HG02759 (cell line): ENCODE measurements around the gene KRT78.

Source experiments
- ATAC-seq: cut with Tn5 transposase; IDR thresholded peaks from one replicate; pipeline ENCODE4 v1.9.1; 2021; ENCODE audit warnings: mild to moderate bottlenecking, moderate library complexity; ENCODE audit not compliant: unreplicated experiment

Gene KRT78

GRCh38 chr12:52839436-52840105, 9.2 kb downstream of the KRT78 start:
- no peak for ATAC-seq

- no peak for ATAC-seq
Observed at GRCh38 chr12:52838609-52839435, 10.0 kb downstream of the KRT78 start.

- ATAC-seq, result no peak
Observed at GRCh38 chr12:52837781-52838608, 10.8 kb downstream of the KRT78 start.

GRCh38 chr12:52837413-52837741, 11.4 kb downstream of the KRT78 start:
- ATAC-seq, result no peak

- no peak for ATAC-seq
Observed at GRCh38 chr12:52836491-52837412, 12.0 kb downstream of the KRT78 start.

GRCh38 chr12:52836042-52836466, 12.7 kb downstream of the KRT78 start:
- no peak for ATAC-seq

- ATAC-seq, result no peak
Observed at GRCh38 chr12:52835271-52836041, 13.3 kb downstream of the KRT78 start.

- no peak for ATAC-seq
Observed at GRCh38 chr12:52834727-52835001, 14.1 kb downstream of the KRT78 start.

GRCh38 chr12:52833922-52834726, 14.7 kb downstream of the KRT78 start, which contains the start of gene KRT79:
TSS of gene KRT79 (minus strand) at chr12:52834311. CDS start at chr12:52834260, 51 bp downstream.
- ATAC-seq, result no peak

GRCh38 chr12:52832985-52833905, 15.5 kb downstream of the KRT78 start:
- no peak for ATAC-seq

- no peak for ATAC-seq
Observed at GRCh38 chr12:52832451-52832850, 16.3 kb downstream of the KRT78 start.

GRCh38 chr12:52831251-52831650, 17.5 kb downstream of the KRT78 start:
- ATAC-seq, result no peak

- ATAC-seq, result no peak
Observed at GRCh38 chr12:52829986-52830770, 18.6 kb downstream of the KRT78 start.

- no peak for ATAC-seq
Observed at GRCh38 chr12:52828591-52829021, 20.2 kb downstream of the KRT78 start.

- no peak for ATAC-seq
Observed at GRCh38 chr12:52828156-52828555, 20.6 kb downstream of the KRT78 start.

GRCh38 chr12:52827499-52828090, 21.2 kb downstream of the KRT78 start:
- no peak for ATAC-seq
